Measurements from ENCODE around the gene FHL1.

DNA sequence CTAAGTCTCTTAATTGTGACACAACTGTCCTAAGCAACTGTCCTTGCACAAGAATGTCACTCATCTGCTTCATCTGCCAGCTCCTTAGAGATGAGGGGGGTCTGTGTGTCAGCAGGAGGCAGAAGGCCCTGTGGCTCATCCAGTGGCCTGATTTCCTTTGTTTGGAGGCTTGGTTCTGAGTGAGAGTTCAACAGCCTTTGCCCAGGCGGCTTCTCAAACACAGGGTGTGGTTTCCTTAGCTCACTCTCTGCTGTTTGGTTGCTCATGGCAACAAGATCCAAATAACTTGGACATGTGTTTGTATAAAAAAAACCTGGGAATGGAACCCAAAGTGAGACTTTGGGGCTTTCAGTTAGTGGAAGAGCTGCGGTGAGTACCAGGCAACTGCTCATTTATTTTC lies 57.2 kb downstream of the FHL1 start:
- TF ChIP-seq, protein P1, sequence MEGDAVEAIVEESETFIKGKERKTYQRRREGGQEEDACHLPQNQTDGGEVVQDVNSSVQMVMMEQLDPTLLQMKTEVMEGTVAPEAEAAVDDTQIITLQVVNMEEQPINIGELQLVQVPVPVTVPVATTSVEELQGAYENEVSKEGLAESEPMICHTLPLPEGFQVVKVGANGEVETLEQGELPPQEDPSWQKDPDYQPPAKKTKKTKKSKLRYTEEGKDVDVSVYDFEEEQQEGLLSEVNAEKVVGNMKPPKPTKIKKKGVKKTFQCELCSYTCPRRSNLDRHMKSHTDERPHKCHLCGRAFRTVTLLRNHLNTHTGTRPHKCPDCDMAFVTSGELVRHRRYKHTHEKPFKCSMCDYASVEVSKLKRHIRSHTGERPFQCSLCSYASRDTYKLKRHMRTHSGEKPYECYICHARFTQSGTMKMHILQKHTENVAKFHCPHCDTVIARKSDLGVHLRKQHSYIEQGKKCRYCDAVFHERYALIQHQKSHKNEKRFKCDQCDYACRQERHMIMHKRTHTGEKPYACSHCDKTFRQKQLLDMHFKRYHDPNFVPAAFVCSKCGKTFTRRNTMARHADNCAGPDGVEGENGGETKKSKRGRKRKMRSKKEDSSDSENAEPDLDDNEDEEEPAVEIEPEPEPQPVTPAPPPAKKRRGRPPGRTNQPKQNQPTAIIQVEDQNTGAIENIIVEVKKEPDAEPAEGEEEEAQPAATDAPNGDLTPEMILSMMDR (IDR thresholded peaks at IDR 0.05) = no peak
- TF ChIP-seq EP300 (IDR thresholded peaks at IDR 0.05) = no peak

All from sigmoid colon (tissue), 4 donors.